OCI-LY3 (cell line): ENCODE results near the gene TRPM5.

ENCODE experiments used
- H2AFZ ChIP-seq: fragments of 200-600, 300-600 bp; shearing (Covaris generic); 2 replicates; pipeline ENCODE4 v1.6.0; 2014; ENCODE audit warnings: antibody characterized with exemption, low read depth, low read length
- H3K27ac ChIP-seq: fragments of 200-600, 300-600 bp; sonication (generic); 2 replicates; pipeline ENCODE4 v1.5.1; 2014; ENCODE audit warnings: mild to moderate bottlenecking, low read length, moderate library complexity, mixed read lengths
- H3K27me3 ChIP-seq: fragments of 200-600, 300-600 bp; sonication (generic); 2 replicates; pipeline ENCODE4 v1.6.1; 2014; ENCODE audit warnings: low read depth, low read length, mixed read lengths
- H3K36me3 ChIP-seq: fragments of 200-600, 300-600 bp; sonication (generic); replicated peaks from 2 replicates; pipeline ENCODE3; 2014; ENCODE audit warnings: low read depth, low read length, mixed read lengths
- H3K4me1 ChIP-seq: fragments of 300-600, 200-600 bp; sonication (generic); 2 replicates; pipeline ENCODE4 v1.6.1; 2014; ENCODE audit warnings: low read length, mixed read lengths
- H3K4me2 ChIP-seq: fragments of 200-600, 300-600 bp; sonication (generic); 2 replicates; pipeline ENCODE4 v1.6.1; 2014; ENCODE audit warnings: low read length, mixed read lengths
- H3K4me3 ChIP-seq: fragments of 300-600, 200-600 bp; sonication (generic); 2 replicates; pipeline ENCODE4 v1.5.1; 2014; ENCODE audit warnings: antibody characterized with exemption, mild to moderate bottlenecking, low read length, moderate library complexity
- H3K79me2 ChIP-seq: fragments of 300-600, 200-600 bp; shearing (Covaris generic); 2 replicates; pipeline ENCODE4 v1.6.1; 2014; ENCODE audit warnings: mild to moderate bottlenecking, low read length, mixed read lengths
- H3K9ac ChIP-seq: fragments of 300-600, 200-600 bp; shearing (Covaris generic); 2 replicates; pipeline ENCODE4 v1.6.0; 2014; ENCODE audit warnings: mild to moderate bottlenecking, low read length, moderate library complexity
- H3K9me3 ChIP-seq: fragments of 200-600, 300-600 bp; shearing (Covaris generic); 2 replicates; pipeline ENCODE4 v1.6.1; 2014; ENCODE audit warnings: low read length, mixed read lengths; ENCODE audit not compliant: insufficient read depth
- H4K20me1 ChIP-seq: fragments of 200-600, 300-600 bp; sonication (generic); 2 replicates; pipeline ENCODE4 v1.6.1; 2016; ENCODE audit warnings: low read length, mixed read lengths; ENCODE audit not compliant: insufficient read depth
- CTCF ChIP-seq: fragments of 200-600, 300-600 bp; sonication (generic); IDR thresholded peaks from 2 replicates; pipeline ENCODE4 v1.5.1; 2014; ENCODE audit warnings: antibody characterized with exemption, low read length, low read depth
- EZH2phosphoT487 ChIP-seq: fragments of 200-600 bp; shearing (Covaris generic); IDR thresholded peaks from 2 replicates; pipeline ENCODE4 v1.6.1; 2018; ENCODE audit warnings: antibody characterized with exemption, mixed run types, low read depth

Gene TRPM5

GRCh38 chr11:2396471-2396870 lies 47.8 kb downstream of the TRPM5 start:
- Histone ChIP-seq H3K9ac (no peak overlapping the region), H3K36me3 (no peaks in the 10 kb centered on the region)
- no peak for TF ChIP-seq EZH2phosphoT487

GRCh38 chr11:2395856-2396255 lies 48.5 kb downstream of the TRPM5 start:
- H3K27ac ChIP-seq: no peak overlapping the region
- peaks cover 5% of the 10 kb centered on the region for H3K4me1 ChIP-seq
- H2AFZ ChIP-seq: no peak overlapping the region
- peaks cover 18% of the 10 kb centered on the region; the same call in 1 of the 2 replicates for H4K20me1 ChIP-seq
- no peaks in the 10 kb centered on the region for H3K36me3 ChIP-seq
- H3K79me2 ChIP-seq: peaks cover 8% of the 10 kb centered on the region
- H3K4me2 ChIP-seq: no peak overlapping the region
- H3K27me3 ChIP-seq: no peaks in the 10 kb centered on the region
- H3K9me3 ChIP-seq: no peaks in the 10 kb centered on the region
- H3K9ac ChIP-seq: no peak overlapping the region
- no peak overlapping the region for H3K4me3 ChIP-seq
- no peak for TF ChIP-seq EZH2phosphoT487
- no peak for TF ChIP-seq CTCF

More at GRCh38 chr11:2396471-2396870, 47.8 kb downstream of the TRPM5 start:
- Histone ChIP-seq H3K27ac (no peak overlapping the region), H3K79me2 (peaks cover 9% of the 10 kb centered on the region), H3K4me1 (peaks cover 6% of the 10 kb centered on the region), H3K27me3 (no peaks in the 10 kb centered on the region), H4K20me1 (peaks cover 18% of the 10 kb centered on the region; the same call in 1 of the 2 replicates), H2AFZ (no peak overlapping the region), H3K9me3 (no peaks in the 10 kb centered on the region), H3K4me3 (no peak overlapping the region), H3K4me2 (no peak overlapping the region)

- H3K36me3 ChIP-seq: peaks cover 2% of the 10 kb centered on the region
- TF ChIP-seq CTCF: no peak
- no peak for TF ChIP-seq EZH2phosphoT487
- H3K4me2 ChIP-seq: no peak overlapping the region
These were observed 49.0 kb downstream of the TRPM5 start for GRCh38 chr11:2395211-2395730.

GRCh38 chr11:2394818-2395105 lies 49.6 kb downstream of the TRPM5 start:
- peaks cover 15% of the 10 kb centered on the region for H3K79me2 ChIP-seq
- H3K27ac ChIP-seq: no peak overlapping the region
- peaks cover 4% of the 10 kb centered on the region for H3K36me3 ChIP-seq
- H3K4me3 ChIP-seq: no peak overlapping the region
- H3K9me3 ChIP-seq: no peaks in the 10 kb centered on the region
- no peak for TF ChIP-seq EZH2phosphoT487
- TF ChIP-seq CTCF: no peak
- no peak overlapping the region for H2AFZ ChIP-seq
- H4K20me1 ChIP-seq: peaks cover 25% of the 10 kb centered on the region
- H3K4me2 ChIP-seq: no peak overlapping the region
- no peaks in the 10 kb centered on the region for H3K27me3 ChIP-seq
- no peak overlapping the region for H3K9ac ChIP-seq
- H3K4me1 ChIP-seq: peaks cover 5% of the 10 kb centered on the region

More at GRCh38 chr11:2395211-2395730, 49.0 kb downstream of the TRPM5 start:
- peaks cover 10% of the 10 kb centered on the region for H3K79me2 ChIP-seq
- H3K9ac ChIP-seq: no peak overlapping the region
- no peak overlapping the region for H3K27ac ChIP-seq
- no peak overlapping the region for H2AFZ ChIP-seq
- H3K27me3 ChIP-seq: no peaks in the 10 kb centered on the region
- peaks cover 22% of the 10 kb centered on the region for H4K20me1 ChIP-seq
- H3K9me3 ChIP-seq: no peaks in the 10 kb centered on the region
- no peak overlapping the region for H3K4me3 ChIP-seq
- H3K4me1 ChIP-seq: peaks cover 5% of the 10 kb centered on the region
